HL-60 (cell line): Measurements from ENCODE around the gene COBLL1.

ENCODE experiments used
- TF ChIP-seq, protein P1 (sequence below): IDR thresholded peaks from one replicate; pipeline ENCODE4 v1.5.1; 2011; ENCODE audit warnings: low read length, control low read depth, inconsistent platforms; ENCODE audit not compliant: insufficient read depth
- TF ChIP-seq, protein P2 (sequence below): IDR thresholded peaks from 2 replicates; pipeline ENCODE4 v1.6.1; 2012; ENCODE audit warnings: low read depth; ENCODE audit not compliant: insufficient replicate concordance

DNA sequence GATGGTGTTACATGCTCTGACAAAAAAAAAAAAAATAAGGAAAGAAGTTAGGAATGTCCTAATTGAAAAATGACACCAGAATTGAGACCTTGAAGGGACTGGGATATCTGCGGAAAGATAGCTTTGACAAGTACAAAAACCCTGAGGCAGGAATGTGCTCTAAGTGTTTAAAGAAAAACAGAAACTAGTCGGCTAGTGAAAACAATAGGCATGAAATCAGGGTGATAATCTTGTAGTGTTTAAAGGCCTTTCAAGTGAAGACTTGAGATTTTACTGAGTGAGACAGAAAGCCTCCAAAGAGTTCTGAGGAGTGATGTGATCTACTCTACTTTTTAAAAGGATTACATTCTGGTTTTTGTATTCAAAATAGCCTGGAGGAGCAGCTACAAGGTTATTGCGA is 107.4 kb downstream of the COBLL1 start:
- TF ChIP-seq, protein P1, sequence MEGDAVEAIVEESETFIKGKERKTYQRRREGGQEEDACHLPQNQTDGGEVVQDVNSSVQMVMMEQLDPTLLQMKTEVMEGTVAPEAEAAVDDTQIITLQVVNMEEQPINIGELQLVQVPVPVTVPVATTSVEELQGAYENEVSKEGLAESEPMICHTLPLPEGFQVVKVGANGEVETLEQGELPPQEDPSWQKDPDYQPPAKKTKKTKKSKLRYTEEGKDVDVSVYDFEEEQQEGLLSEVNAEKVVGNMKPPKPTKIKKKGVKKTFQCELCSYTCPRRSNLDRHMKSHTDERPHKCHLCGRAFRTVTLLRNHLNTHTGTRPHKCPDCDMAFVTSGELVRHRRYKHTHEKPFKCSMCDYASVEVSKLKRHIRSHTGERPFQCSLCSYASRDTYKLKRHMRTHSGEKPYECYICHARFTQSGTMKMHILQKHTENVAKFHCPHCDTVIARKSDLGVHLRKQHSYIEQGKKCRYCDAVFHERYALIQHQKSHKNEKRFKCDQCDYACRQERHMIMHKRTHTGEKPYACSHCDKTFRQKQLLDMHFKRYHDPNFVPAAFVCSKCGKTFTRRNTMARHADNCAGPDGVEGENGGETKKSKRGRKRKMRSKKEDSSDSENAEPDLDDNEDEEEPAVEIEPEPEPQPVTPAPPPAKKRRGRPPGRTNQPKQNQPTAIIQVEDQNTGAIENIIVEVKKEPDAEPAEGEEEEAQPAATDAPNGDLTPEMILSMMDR = no peak
- TF ChIP-seq, protein P2, sequence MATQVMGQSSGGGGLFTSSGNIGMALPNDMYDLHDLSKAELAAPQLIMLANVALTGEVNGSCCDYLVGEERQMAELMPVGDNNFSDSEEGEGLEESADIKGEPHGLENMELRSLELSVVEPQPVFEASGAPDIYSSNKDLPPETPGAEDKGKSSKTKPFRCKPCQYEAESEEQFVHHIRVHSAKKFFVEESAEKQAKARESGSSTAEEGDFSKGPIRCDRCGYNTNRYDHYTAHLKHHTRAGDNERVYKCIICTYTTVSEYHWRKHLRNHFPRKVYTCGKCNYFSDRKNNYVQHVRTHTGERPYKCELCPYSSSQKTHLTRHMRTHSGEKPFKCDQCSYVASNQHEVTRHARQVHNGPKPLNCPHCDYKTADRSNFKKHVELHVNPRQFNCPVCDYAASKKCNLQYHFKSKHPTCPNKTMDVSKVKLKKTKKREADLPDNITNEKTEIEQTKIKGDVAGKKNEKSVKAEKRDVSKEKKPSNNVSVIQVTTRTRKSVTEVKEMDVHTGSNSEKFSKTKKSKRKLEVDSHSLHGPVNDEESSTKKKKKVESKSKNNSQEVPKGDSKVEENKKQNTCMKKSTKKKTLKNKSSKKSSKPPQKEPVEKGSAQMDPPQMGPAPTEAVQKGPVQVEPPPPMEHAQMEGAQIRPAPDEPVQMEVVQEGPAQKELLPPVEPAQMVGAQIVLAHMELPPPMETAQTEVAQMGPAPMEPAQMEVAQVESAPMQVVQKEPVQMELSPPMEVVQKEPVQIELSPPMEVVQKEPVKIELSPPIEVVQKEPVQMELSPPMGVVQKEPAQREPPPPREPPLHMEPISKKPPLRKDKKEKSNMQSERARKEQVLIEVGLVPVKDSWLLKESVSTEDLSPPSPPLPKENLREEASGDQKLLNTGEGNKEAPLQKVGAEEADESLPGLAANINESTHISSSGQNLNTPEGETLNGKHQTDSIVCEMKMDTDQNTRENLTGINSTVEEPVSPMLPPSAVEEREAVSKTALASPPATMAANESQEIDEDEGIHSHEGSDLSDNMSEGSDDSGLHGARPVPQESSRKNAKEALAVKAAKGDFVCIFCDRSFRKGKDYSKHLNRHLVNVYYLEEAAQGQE = no peak
